GM18861 (cell line): ENCODE results near the gene MUC5AC.

Experiments
- ATAC-seq: cut with Tn5 transposase; IDR thresholded peaks from one replicate; pipeline ENCODE4 v1.9.1; 2021; ENCODE audit not compliant: unreplicated experiment

MUC5AC gene

GRCh38 chr11:1195682-1196515, 38.1 kb downstream of the MUC5AC start:
- no peak for ATAC-seq

GRCh38 chr11:1196516-1197391, 39.0 kb downstream of the MUC5AC start:
- ATAC-seq = no peak

GRCh38 chr11:1197431-1197885, 39.7 kb downstream of the MUC5AC start:
- no peak for ATAC-seq

GRCh38 chr11:1197886-1198560, 40.3 kb downstream of the MUC5AC start:
- no peak for ATAC-seq

- ATAC-seq = no peak
Observed at GRCh38 chr11:1198561-1199240, 40.9 kb downstream of the MUC5AC start.

GRCh38 chr11:1199241-1199750, 41.5 kb downstream of the MUC5AC start:
- no peak for ATAC-seq

- no peak for ATAC-seq
Observed at GRCh38 chr11:1199751-1200610, 42.2 kb downstream of the MUC5AC start.

GRCh38 chr11:1200611-1201191, 42.9 kb downstream of the MUC5AC start:
- ATAC-seq = no peak

GRCh38 chr11:1201395-1202153, 43.8 kb downstream of the MUC5AC start:
- ATAC-seq = no peak

- no peak for ATAC-seq
Observed at GRCh38 chr11:1202154-1202775, 44.5 kb downstream of the MUC5AC start.

- ATAC-seq = no peak
Observed at GRCh38 chr11:1202776-1203504, 45.2 kb downstream of the MUC5AC start.

GRCh38 chr11:1203505-1204271, 45.9 kb downstream of the MUC5AC start:
- no peak for ATAC-seq

GRCh38 chr11:1204381-1205101, 46.8 kb downstream of the MUC5AC start:
- no peak for ATAC-seq

GRCh38 chr11:1205121-1205986, 47.6 kb downstream of the MUC5AC start:
- no peak for ATAC-seq

GRCh38 chr11:1205987-1206331, 48.2 kb downstream of the MUC5AC start:
- ATAC-seq = no peak
